ENCODE results near the gene LPAR5. TPM values are rescaled to one million over a fixed set of nuclear protein-coding genes. Genes with fewer than 3 reads are reported as not detected.

LPAR5 gene
- total RNA-seq, 1 experiment from 2014 or later = 14.8 TPM

DNA sequence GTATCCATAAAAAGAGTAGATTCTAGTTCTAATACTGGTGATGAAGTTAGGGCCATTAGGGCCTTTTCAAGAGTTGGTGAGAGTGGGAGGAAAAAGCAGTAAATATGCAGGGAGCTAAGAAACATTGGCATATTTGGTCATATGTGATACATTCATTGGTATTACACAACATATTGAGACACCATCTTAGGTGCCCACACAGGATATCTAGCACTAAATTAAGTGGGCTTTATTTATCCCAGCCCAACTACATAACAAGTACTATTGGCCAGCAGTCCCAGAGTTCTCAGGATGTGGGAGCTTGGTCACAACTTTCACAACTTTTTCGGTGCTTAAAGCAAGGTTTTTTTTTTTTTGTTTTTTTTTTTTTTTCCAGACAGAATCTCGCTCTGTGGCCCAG lies 29.1 kb upstream of the LPAR5 start:
- no peak for DNase-seq
- TF ChIP-seq, protein P1, sequence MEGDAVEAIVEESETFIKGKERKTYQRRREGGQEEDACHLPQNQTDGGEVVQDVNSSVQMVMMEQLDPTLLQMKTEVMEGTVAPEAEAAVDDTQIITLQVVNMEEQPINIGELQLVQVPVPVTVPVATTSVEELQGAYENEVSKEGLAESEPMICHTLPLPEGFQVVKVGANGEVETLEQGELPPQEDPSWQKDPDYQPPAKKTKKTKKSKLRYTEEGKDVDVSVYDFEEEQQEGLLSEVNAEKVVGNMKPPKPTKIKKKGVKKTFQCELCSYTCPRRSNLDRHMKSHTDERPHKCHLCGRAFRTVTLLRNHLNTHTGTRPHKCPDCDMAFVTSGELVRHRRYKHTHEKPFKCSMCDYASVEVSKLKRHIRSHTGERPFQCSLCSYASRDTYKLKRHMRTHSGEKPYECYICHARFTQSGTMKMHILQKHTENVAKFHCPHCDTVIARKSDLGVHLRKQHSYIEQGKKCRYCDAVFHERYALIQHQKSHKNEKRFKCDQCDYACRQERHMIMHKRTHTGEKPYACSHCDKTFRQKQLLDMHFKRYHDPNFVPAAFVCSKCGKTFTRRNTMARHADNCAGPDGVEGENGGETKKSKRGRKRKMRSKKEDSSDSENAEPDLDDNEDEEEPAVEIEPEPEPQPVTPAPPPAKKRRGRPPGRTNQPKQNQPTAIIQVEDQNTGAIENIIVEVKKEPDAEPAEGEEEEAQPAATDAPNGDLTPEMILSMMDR (conservative IDR thresholded peaks at IDR 0.05) = no peak
- TF ChIP-seq EZH2 (IDR thresholded peaks at IDR 0.05; ENCODE audit: low read depth) = no peak
- Histone ChIP-seq H4K20me1 (ENCODE audit: insufficient read depth) (no peaks in the 10 kb centered on the region), H3K36me3 (ENCODE audit: low read depth) (peaks cover 18% of the 10 kb centered on the region), H3K27me3 (ENCODE audit: insufficient read depth, low read depth) (no peaks in the 10 kb centered on the region), H3K9me2 (ENCODE audit: insufficient read depth) (no peaks in the 10 kb centered on the region), H3K79me2 (ENCODE audit: low read depth) (peaks cover 20% of the 10 kb centered on the region), H3K4me3 (no peak overlapping the region), H3K4me1 (replicated peaks; ENCODE audit: insufficient read depth) (peaks cover 8% of the 10 kb centered on the region), H3K4me2 (no peak overlapping the region), H3F3A (ENCODE audit: insufficient read depth, low read depth) (peaks cover 52% of the 10 kb centered on the region), H3K9me3 (ENCODE audit: insufficient read depth, low read depth) (no peaks in the 10 kb centered on the region), H3K27ac (no peak overlapping the region), H2AFZ (no peak overlapping the region)
- BruUV-seq (replicated peaks) = no TSS peak
- intact Hi-C loops (cut with micrococcal nuclease; ENCODE audit: unreplicated experiment) = no loop called here
- ChIA-PET CTCF (no interaction called here), POLR2A (ENCODE audit: unreplicated experiment) (interaction anchor here (0.7 kb wide), 1 partner anchor 51 kb away, joined by 3 read pairs; no protein-coding TSS in a partner anchor)

DNA sequence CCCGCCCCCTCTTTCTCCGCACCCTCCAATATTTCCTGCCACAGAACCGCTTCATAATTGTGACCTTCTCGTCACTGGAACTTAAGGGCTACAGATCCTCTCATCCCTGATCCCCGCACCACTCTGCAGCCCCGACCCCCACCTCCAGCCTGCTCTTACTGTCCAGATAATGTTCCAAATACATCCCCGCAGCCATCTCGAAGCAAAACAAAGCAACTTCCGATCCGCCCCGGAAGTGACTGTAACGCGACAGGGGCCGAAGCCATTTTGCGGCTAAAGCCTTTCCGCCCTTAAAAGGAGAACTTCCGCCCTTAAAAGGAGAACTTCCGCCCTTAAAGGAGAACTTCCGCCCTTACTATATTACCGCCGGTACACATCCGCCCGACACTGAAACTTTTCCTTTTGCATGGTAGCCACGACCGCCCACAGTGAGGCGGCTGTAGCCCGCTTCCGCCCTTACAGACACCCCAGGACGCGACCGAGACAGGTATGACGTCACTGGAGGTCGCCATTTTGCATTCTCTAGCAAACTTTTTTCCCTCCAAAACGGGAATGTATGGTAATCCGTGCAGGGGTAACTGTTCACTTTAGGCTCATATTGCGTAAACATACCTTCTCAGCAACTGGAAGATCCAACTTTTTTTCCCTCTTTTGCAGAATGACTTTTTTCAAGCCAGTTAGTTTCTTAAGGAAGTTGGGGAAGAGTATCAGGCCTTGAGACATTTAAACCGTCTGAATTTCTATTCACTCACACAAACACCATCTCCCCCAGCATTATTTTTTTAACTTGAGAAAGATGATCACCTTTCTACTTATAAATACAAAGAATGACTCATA lies 27.4 kb upstream of the LPAR5 start, which contains the start of gene ING4:
Gene ING4, minus strand, starts transcription at position 214 of the 837 bp plus-strand sequence. Its CDS starts 18 bp downstream, at position 196.
- Histone ChIP-seq H3K4me3 (peak within 1 kb of the TSS; percentile 63), H4K20me1 (ENCODE audit: insufficient read depth) (no peaks in the 10 kb centered on the region), H3K4me1 (replicated peaks; ENCODE audit: insufficient read depth) (peaks cover 8% of the 10 kb centered on the region), H3F3A (ENCODE audit: insufficient read depth, low read depth) (peaks cover 36% of the 10 kb centered on the region), H3K27me3 (ENCODE audit: insufficient read depth, low read depth) (no peaks in the 10 kb centered on the region), H3K4me2 (peak within 1 kb of the TSS; percentile 92), H2AFZ (peak within 1 kb of the TSS; percentile 87), H3K27ac (peak within 1 kb of the TSS; percentile 58), H3K9me3 (ENCODE audit: insufficient read depth, low read depth) (no peaks in the 10 kb centered on the region), H3K9me2 (ENCODE audit: insufficient read depth) (no peaks in the 10 kb centered on the region), H3K79me2 (ENCODE audit: low read depth) (peaks cover 20% of the 10 kb centered on the region), H3K36me3 (ENCODE audit: low read depth) (0 out of 2 replicates have a peak, but pooled peaks cover 2% of the 10 kb centered on the region)
- POLR2A ChIA-PET (ENCODE audit: unreplicated experiment) = interaction anchor here (0.6 kb wide), 2 partner anchors 23 to 159 kb away, joined by 3 to 6 read pairs; no protein-coding TSS in a partner anchor
- no TSS peak for BruUV-seq (replicated peaks)
- DNase-seq = peak; percentile 98 to 99
- TF ChIP-seq, protein P1 (conservative IDR thresholded peaks at IDR 0.05) = no peak
- TF ChIP-seq EZH2 (IDR thresholded peaks at IDR 0.05; ENCODE audit: low read depth) = no peak
- intact Hi-C loops (cut with micrococcal nuclease; ENCODE audit: unreplicated experiment) = loop anchor here (1.0 kb wide), 4 partner anchors 26 to 61 kb away; partner anchors contain the start of genes COPS7A and ZNF384
- CTCF ChIA-PET = interaction anchor here (0.7 kb wide), 1 partner anchor 26 kb away, joined by 4 read pairs; the partner anchor contains the start of gene ZNF384

DNA sequence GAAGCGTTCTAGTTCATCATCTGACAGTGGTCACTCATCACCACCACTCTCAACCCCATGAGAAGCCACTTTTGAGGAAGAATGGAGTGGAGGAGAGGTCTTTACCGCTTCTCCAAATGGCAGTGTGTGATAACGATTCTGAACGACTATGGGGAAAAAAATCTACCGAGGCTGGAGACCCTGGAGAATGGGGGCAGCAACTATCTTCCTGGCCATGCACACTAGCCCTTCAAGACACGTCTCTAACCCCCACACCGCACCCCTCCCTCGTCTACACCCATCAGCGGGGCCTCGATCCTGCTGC lies 26.8 kb upstream of the LPAR5 start:
- peak overlapping the region; percentile 87 for H2AFZ ChIP-seq
- no peak overlapping the region for H3K27ac ChIP-seq
- BruUV-seq (replicated peaks) = no TSS peak

More for the DNA sequence above, 26.8 kb upstream of the LPAR5 start:
- Histone ChIP-seq H3K9me2 (ENCODE audit: insufficient read depth) (no peaks in the 10 kb centered on the region), H3K4me3 (peak overlapping the region; percentile 63), H3K79me2 (ENCODE audit: low read depth) (peaks cover 20% of the 10 kb centered on the region), H3K4me2 (peak overlapping the region; percentile 92), H3F3A (ENCODE audit: insufficient read depth, low read depth) (peaks cover 34% of the 10 kb centered on the region), H4K20me1 (ENCODE audit: insufficient read depth) (no peaks in the 10 kb centered on the region), H3K4me1 (replicated peaks; ENCODE audit: insufficient read depth) (peaks cover 8% of the 10 kb centered on the region), H3K27me3 (ENCODE audit: insufficient read depth, low read depth) (no peaks in the 10 kb centered on the region), H3K9me3 (ENCODE audit: insufficient read depth, low read depth) (no peaks in the 10 kb centered on the region), H3K36me3 (ENCODE audit: low read depth) (no peaks in the 10 kb centered on the region)
- ChIA-PET POLR2A (ENCODE audit: unreplicated experiment) (no interaction called here), CTCF (no interaction called here)
- TF ChIP-seq EZH2 (IDR thresholded peaks at IDR 0.05; ENCODE audit: low read depth) = no peak
- TF ChIP-seq, protein P1 (conservative IDR thresholded peaks at IDR 0.05) = no peak
- DNase-seq = no peak
- intact Hi-C loops (cut with micrococcal nuclease; ENCODE audit: unreplicated experiment) = no loop called here

Measured in PC-9 (cell line).